HCT116 (cell line): Measurements from ENCODE around the gene CTRB2. TPM values are rescaled to one million over a fixed set of nuclear protein-coding genes. Genes with fewer than 3 reads are reported as not detected.
A peak's percentile ranks its signal among the peaks of the same experiment; 100 is the strongest.

Experiments
- ATAC-seq: fragments of 200-7000 bp; cut with Tn5 transposase; 2 replicates; pipeline ENCODE4 v1.9.1; 2020; ENCODE audit warnings: mild to moderate bottlenecking, moderate library complexity
- BruUV-seq: library from RNA; stranded (reverse); fragments of 400-500 nt; replicated peaks from 2 replicates; lab custom pipeline; 2021; lab: Mats Ljungman, UMichigan
- CTCF ChIA-PET: fragments of 300-600 bp; sonication (Branson Sonifier 250); formaldehyde crosslinking; loops from one replicate; lab custom pipeline; 2021; ENCODE audit warnings: antibody characterized with exemption; lab: Charles Lee
- POLR2A ChIA-PET: fragments of 300-600, 350-600 bp; sonication (Branson Sonifier 250); formaldehyde crosslinking; loops from one replicate; lab custom pipeline; 2021; ENCODE audit warnings: antibody characterized with exemption; lab: Charles Lee
- RAD21 ChIA-PET, 2 experiments: fragments of 300-600 bp; sonication (Branson Sonifier 250); formaldehyde crosslinking; loops; one replicate each; lab custom pipeline; 2023; ENCODE audit warnings: low total read pairs in 2 of 2; ENCODE audit not compliant: uncharacterized antibody in 2 of 2, unreplicated experiment in 2 of 2, low non-redundant PET in 1 of 2; lab: Charles Lee
- DNase-seq: peaks from one replicate; pipeline ENCODE4 v3.0.0-alpha.2; 2010; ENCODE audit warnings: low read depth, low spot score
- H2AFZ ChIP-seq: fragments of 200-600 bp; shearing (Covaris generic), sonication (generic); 2 replicates; pipeline ENCODE4 v1.6.1; 2017; ENCODE audit warnings: low read depth, mixed run types, mixed read lengths, antibody characterized with exemption, low read length; ENCODE audit not compliant: poor library complexity, severe bottlenecking
- H3K27ac ChIP-seq: 2 replicates; pipeline ENCODE4 v1.5.1; 2012; ENCODE audit warnings: low read depth, low read length
- H3K27me3 ChIP-seq: fragments of 200-600 bp; sonication (generic); 2 replicates; pipeline ENCODE4 v1.6.1; 2016; ENCODE audit warnings: mixed run types, low read length, mixed read lengths; ENCODE audit not compliant: insufficient read depth
- H3K36me3 ChIP-seq, 2 experiments: fragments of 200-500 bp in 1 of 2; fragments of 200-600 bp in 1 of 2; sonication (Bioruptor generic) in 1 of 2; sonication (generic) in 1 of 2; 2 replicates each; pipeline versions ENCODE4 v1.5.1 to v1.6.1; 2014 to 2016; ENCODE audit warnings: low read length in 2 of 2, inconsistent platforms in 1 of 2, mixed read lengths in 1 of 2, mixed run types in 1 of 2; ENCODE audit not compliant: insufficient read depth in 2 of 2, control insufficient read depth in 1 of 2
- H3K4me1 ChIP-seq, 2 experiments: fragments of 200-600 bp in 1 of 2; sonication (generic) in 1 of 2; 2 replicates each; pipeline versions ENCODE4 v1.5.1 to v1.6.1; 2012 to 2017; ENCODE audit warnings: low read length in 2 of 2, inconsistent platforms in 1 of 2, mild to moderate bottlenecking in 1 of 2, mixed read lengths in 1 of 2, mixed run types in 1 of 2, moderate library complexity in 1 of 2; ENCODE audit not compliant: insufficient read depth in 2 of 2, control insufficient read depth in 1 of 2
- H3K4me2 ChIP-seq: fragments of 200-600 bp; sonication (generic); 2 replicates; pipeline ENCODE4 v1.6.1; 2017; ENCODE audit warnings: mixed run types, low read length, mixed read lengths
- H3K4me3 ChIP-seq, 2 experiments: fragments of 200-600 bp in 1 of 2; sonication (generic) in 1 of 2; replicated peaks in 1 of 2; 2 replicates each; pipeline ENCODE4 v1.5.1; 2011 to 2016; ENCODE audit warnings: low read length in 2 of 2, control low read depth in 1 of 2, low read depth in 1 of 2, mild to moderate bottlenecking in 1 of 2, mixed read lengths in 1 of 2, mixed run types in 1 of 2
- H3K79me2 ChIP-seq: fragments of 200-600 bp; sonication (generic); 2 replicates; pipeline ENCODE4 v1.6.1; 2017; ENCODE audit warnings: mild to moderate bottlenecking, mixed run types, low read length, moderate library complexity, mixed read lengths; ENCODE audit not compliant: insufficient read depth
- H3K9ac ChIP-seq: fragments of 200-600 bp; sonication (generic); 2 replicates; pipeline ENCODE4 v1.6.1; 2016; ENCODE audit warnings: low read length, mixed read lengths
- H3K9me2 ChIP-seq: fragments of 200-600 bp; sonication (generic), shearing (Covaris generic); 2 replicates; pipeline ENCODE4 v1.6.1; 2017; ENCODE audit warnings: mixed run types, mild to moderate bottlenecking, moderate library complexity; ENCODE audit not compliant: insufficient read depth
- H3K9me3 ChIP-seq, 2 experiments: fragments of 200-500 bp in 1 of 2; fragments of 200-600 bp in 1 of 2; sonication (Bioruptor generic) in 1 of 2; sonication (generic) in 1 of 2; 2 replicates each; pipeline ENCODE4 v1.6.1; 2014 to 2017; ENCODE audit warnings: low read length in 2 of 2, mixed read lengths in 2 of 2, inconsistent platforms in 1 of 2, low read depth in 1 of 2, mild to moderate bottlenecking in 1 of 2, mixed run types in 1 of 2, moderate library complexity in 1 of 2; ENCODE audit not compliant: control insufficient read depth in 1 of 2, insufficient read depth in 1 of 2
- H4K20me1 ChIP-seq: fragments of 200-600 bp; sonication (generic), shearing (Covaris generic); 2 replicates; pipeline ENCODE4 v1.6.1; 2017; ENCODE audit warnings: mixed run types, mild to moderate bottlenecking, moderate library complexity; ENCODE audit not compliant: insufficient read depth
- CTCF ChIP-seq, 3 experiments: fragments of 200-600 bp in 1 of 3; sonication (generic) in 1 of 3; IDR thresholded peaks in 2 of 3; conservative IDR thresholded peaks in 1 of 3; 2 replicates each; pipeline ENCODE4 v1.5.1; 2012 to 2017; ENCODE audit warnings: low read depth in 2 of 3, low read length in 2 of 3, antibody characterized with exemption in 1 of 3, borderline replicate concordance in 1 of 3, control low read depth in 1 of 3, mild to moderate bottlenecking in 1 of 3, mixed read lengths in 1 of 3, mixed run types in 1 of 3, moderate library complexity in 1 of 3; ENCODE audit not compliant: insufficient read depth in 1 of 3
- EGR1 ChIP-seq: IDR thresholded peaks from 2 replicates; pipeline ENCODE4 v1.6.1; 2012; ENCODE audit warnings: low read depth
- ELF1 ChIP-seq: IDR thresholded peaks from 2 replicates; pipeline ENCODE4 v1.6.1; 2012; ENCODE audit warnings: low read depth, borderline replicate concordance
- EZH2phosphoT487 ChIP-seq: fragments of 200-600 bp; IDR thresholded peaks from 2 replicates; pipeline ENCODE4 v1.6.1; 2018; ENCODE audit warnings: antibody characterized with exemption, borderline replicate concordance
- RAD21 ChIP-seq: IDR thresholded peaks from 2 replicates; pipeline ENCODE4 v1.6.1; 2012; ENCODE audit warnings: low read depth, mild to moderate bottlenecking
- intact Hi-C: fragments of 100-400 bp; cut with micrococcal nuclease; formaldehyde crosslinking; loops from 2 replicates; pipeline ENCODE4 v1.10.0; 2022
- total RNA-seq: library from RNA; stranded (reverse); gene quantifications from one replicate; pipeline ENCODE4 v1.2.1, GENCODE V29; 2021; ENCODE audit not compliant: unreplicated experiment
- TF ChIP-seq, protein P1 (sequence below): IDR thresholded peaks from 2 replicates; pipeline ENCODE4 v1.6.1; 2012

Gene CTRB2
- total RNA-seq, 1 experiment from 2014 or later, result 10.0 TPM

DNA sequence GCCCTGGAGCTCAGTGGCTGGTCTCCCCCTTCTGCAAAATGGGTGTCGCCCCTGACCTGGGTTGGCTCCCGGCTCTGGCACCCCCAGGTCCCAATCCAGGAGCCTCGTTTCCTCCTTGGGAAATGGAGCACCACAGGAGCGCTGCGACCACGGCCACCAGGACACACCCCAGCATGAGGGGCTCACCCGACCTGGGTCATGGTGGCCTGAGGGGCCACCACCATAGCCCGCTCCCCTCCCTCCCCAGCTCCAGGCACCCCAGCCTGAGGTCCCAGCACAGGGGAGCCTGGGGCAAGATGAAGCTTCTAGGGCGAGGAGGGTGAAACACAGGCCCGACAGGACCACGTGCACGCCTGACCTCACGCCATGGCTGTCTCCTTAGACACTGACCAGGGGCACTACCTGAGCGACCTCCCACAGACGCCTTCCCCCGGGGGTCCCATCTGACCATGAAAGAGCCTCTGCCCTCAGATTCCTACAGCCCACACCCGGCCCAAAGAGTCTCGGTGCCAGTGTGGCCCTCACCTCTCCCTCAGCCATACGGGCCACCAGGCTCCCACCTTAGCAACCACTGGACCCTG is 32.7 kb upstream of the CTRB2 start:
- ATAC-seq, result no peak
- peak overlapping the region; percentile 51; the same call in 1 of the 2 replicates for H3K27ac ChIP-seq
- no peak overlapping the region for H2AFZ ChIP-seq
- H3K4me2 ChIP-seq, result 0 out of 2 replicates have a peak overlapping the region, but pooled peaks have one; percentile 32
- no peak overlapping the region for H3K4me3 ChIP-seq
- H3K9ac ChIP-seq, result no peak overlapping the region
- no peaks in the 10 kb centered on the region for H3K27me3 ChIP-seq
- peaks cover 6 to 26% of the 10 kb centered on the region in 2 experiments; a peak in 3 of 4 replicates for H3K36me3 ChIP-seq
- BruUV-seq, result no TSS peak
- H4K20me1 ChIP-seq, result no peaks in the 10 kb centered on the region
- intact Hi-C loops, result no loop called here
- RAD21 ChIA-PET, result interaction anchor here in 1 of 2 experiments (0.7 kb wide), 1 partner anchor 278 kb away, joined by 3 read pairs; no protein-coding TSS in a partner anchor
- peaks cover 31 to 38% of the 10 kb centered on the region in 2 experiments for H3K4me1 ChIP-seq
- CTCF ChIA-PET, result no interaction called here
- POLR2A ChIA-PET, result no interaction called here
- no peak for TF ChIP-seq EGR1
- TF ChIP-seq EZH2phosphoT487, result no peak
- TF ChIP-seq ELF1, result no peak
- TF ChIP-seq RAD21, result no peak
- H3K79me2 ChIP-seq, result peaks cover 60% of the 10 kb centered on the region
- DNase-seq, result no peak
- H3K9me3 ChIP-seq, result no peaks in the 10 kb centered on the region
- H3K9me2 ChIP-seq, result no peaks in the 10 kb centered on the region

GRCh38 chr16:75238853-75239541 is 32.0 kb upstream of the CTRB2 start:
- BruUV-seq, result no TSS peak
- H3K27me3 ChIP-seq, result no peaks in the 10 kb centered on the region
- ChIA-PET CTCF (no interaction called here), POLR2A (no interaction called here), RAD21 (interaction anchor here in 1 of 2 experiments (0.7 kb wide), 1 partner anchor 279 kb away, joined by 3 read pairs; no protein-coding TSS in a partner anchor)
- peak overlapping the region; percentile 51; the same call in 1 of the 2 replicates for H3K27ac ChIP-seq
- H3K79me2 ChIP-seq, result peaks cover 53% of the 10 kb centered on the region
- intact Hi-C loops, result no loop called here
- no peaks in the 10 kb centered on the region for H4K20me1 ChIP-seq
- H3K36me3 ChIP-seq, result peaks cover 6 to 32% of the 10 kb centered on the region in 2 experiments; a peak in 3 of 4 replicates
- no peaks in the 10 kb centered on the region for H3K9me2 ChIP-seq
- H3K4me3 ChIP-seq, result no peak overlapping the region
- H3K9me3 ChIP-seq, result no peaks in the 10 kb centered on the region
- ATAC-seq (peak; percentile 24; the same call in 1 of the 2 replicates), DNase-seq (no peak)
- peak overlapping the region; percentile 32; the same call in 1 of the 2 replicates for H3K4me2 ChIP-seq
- peaks cover 28 to 38% of the 10 kb centered on the region in 2 experiments for H3K4me1 ChIP-seq
- H2AFZ ChIP-seq, result no peak overlapping the region
- no peak for TF ChIP-seq EGR1
- TF ChIP-seq CTCF (IDR thresholded peaks at IDR 0.05 in 2 of 3, conservative IDR thresholded peaks at IDR 0.05 in 1 of 3; ENCODE audit: borderline replicate concordance in 1 of 3, insufficient read depth in 1 of 3, low read depth in 2 of 3, low read length in 2 of 3), result peak in 1 of 3 experiments; percentile 22; a peak in 1 of 6 replicates
- TF ChIP-seq, protein P1, sequence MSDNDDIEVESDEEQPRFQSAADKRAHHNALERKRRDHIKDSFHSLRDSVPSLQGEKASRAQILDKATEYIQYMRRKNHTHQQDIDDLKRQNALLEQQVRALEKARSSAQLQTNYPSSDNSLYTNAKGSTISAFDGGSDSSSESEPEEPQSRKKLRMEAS, result no peak
- H3K9ac ChIP-seq, result no peak overlapping the region; the same call in 1 of the 2 replicates
